ENCODE measurements around the gene AKT1S1. TPM values are rescaled to one million over a fixed set of nuclear protein-coding genes. Genes with fewer than 3 reads are reported as not detected.
A peak's percentile ranks its signal among the peaks of the same experiment; 100 is the strongest.

AKT1S1 gene
- total and polyA plus RNA-seq, 2 of the 13 experiments (the other 11 are each of a cell fraction or from before 2014, with no cell fraction given), result 13.5 to 27.8 TPM

DNA sequence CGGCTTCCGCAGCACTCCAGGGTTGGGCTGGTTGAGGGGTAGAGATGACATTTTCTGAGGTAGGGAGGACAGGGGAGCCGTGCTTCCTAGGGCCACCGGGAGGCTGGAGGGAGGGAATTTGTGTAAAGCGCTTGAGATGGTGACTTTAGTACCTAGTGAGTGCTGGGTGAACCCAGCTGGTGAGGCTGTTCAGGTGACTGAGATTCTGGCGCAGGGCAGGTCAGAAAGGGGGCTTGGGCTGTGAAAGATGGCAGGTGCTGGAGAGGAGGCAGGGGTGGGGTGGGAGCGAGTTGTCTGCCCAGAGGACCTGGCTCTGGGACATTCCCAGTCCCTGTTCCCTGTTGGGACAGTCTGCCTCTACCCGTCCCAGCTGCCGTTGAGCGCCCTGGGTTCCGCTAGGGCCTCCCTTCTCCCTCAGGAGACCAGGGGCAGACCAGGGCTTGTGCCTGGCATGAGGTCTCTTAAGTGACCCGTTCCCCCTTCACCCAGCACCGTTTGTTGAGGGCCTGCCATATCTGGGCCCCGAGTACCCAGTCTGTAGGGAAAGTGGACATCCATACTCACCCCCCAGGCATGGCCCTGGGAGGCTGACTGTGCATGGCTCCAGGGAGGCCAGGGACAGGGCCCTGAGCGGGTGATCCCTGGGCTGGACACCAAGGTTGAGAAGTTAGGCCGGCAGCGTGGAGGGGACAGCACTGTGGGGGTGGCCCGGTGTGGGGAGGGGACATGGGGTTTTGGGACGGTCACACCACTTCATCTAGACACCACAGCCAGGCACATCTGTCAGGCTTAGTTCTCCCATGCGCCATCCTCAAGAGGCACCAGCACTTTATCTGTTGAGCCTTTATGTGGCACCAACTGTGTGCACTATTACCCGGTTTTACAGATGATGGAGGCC lies 21.2 kb downstream of the AKT1S1 start (continued):
- TF ChIP-seq ZNF839 (CRISPR knock-in tag; IDR thresholded peaks at IDR 0.05; ENCODE audit: borderline replicate concordance) (no peak), ZKSCAN8 (CRISPR knock-in tag; IDR thresholded peaks at IDR 0.05; ENCODE audit: borderline replicate concordance) (peak; percentile 57; the same call in 1 of the 2 replicates), GPN1 (CRISPR knock-in tag; IDR thresholded peaks at IDR 0.05; ENCODE audit: borderline replicate concordance) (no peak), THYN1 (CRISPR knock-in tag; IDR thresholded peaks at IDR 0.05; ENCODE audit: borderline replicate concordance, low read depth) (no peak), EP300 (IDR thresholded peaks at IDR 0.05; ENCODE audit: low read depth in 2 of 2, low read length in 2 of 2) (no peak), EP300 (CRISPR knock-in tag; IDR thresholded peaks at IDR 0.05; ENCODE audit: borderline replicate concordance) (no peak)
- TF ChIP-seq, protein P1, sequence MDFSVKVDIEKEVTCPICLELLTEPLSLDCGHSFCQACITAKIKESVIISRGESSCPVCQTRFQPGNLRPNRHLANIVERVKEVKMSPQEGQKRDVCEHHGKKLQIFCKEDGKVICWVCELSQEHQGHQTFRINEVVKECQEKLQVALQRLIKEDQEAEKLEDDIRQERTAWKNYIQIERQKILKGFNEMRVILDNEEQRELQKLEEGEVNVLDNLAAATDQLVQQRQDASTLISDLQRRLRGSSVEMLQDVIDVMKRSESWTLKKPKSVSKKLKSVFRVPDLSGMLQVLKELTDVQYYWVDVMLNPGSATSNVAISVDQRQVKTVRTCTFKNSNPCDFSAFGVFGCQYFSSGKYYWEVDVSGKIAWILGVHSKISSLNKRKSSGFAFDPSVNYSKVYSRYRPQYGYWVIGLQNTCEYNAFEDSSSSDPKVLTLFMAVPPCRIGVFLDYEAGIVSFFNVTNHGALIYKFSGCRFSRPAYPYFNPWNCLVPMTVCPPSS (IDR thresholded peaks at IDR 0.05), result no peak

DNA sequence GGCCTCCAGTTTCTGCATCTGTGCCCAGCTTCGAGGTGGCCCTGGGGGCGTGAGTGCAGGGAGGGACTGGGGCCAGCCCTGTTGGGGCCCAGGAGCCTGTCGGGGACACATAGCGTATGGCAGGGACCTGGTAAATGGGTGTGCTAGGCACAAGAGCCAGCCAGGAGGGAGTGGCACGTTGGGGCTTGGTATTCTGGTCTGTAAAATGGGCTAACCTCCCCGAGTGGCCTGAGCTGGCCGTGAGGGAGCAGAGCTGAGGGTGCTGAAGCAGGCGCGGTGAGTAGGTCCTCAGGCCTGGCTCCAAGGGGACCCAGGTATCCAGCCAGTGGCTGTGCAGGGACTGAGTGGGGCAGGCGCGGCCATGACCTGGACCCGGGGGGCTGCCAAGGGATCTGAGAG lies 21.9 kb downstream of the AKT1S1 start:
- DNase-seq (ENCODE audit: low spot score) (no peak), FAIRE-seq (no peak), ATAC-seq (no peak)
- BruUV-seq (replicated peaks), result no TSS peak
- Histone ChIP-seq H3K9ac (ENCODE audit: insufficient read depth, low read depth, low read length) (no peak overlapping the region), H3K27ac (ENCODE audit: extremely low read length, insufficient read depth, low read length) (no peak overlapping the region), H3K79me2 (ENCODE audit: insufficient read depth, low read length) (peaks cover 24% of the 10 kb centered on the region), H2AFZ (ENCODE audit: low read length) (no peak overlapping the region), H3K36me3 (replicated peaks in 1 of 2; ENCODE audit: control insufficient read depth in 1 of 2, insufficient read depth in 2 of 2, low read length in 2 of 2) (peaks cover 37 to 57% of the 10 kb centered on the region in 2 experiments; a peak in 4 of 5 replicates), H3K4me3 (replicated peaks in 1 of 3; ENCODE audit: insufficient read depth in 1 of 3, low read depth in 2 of 3, low read length in 3 of 3) (no peak overlapping the region), H4K20me1 (ENCODE audit: insufficient read depth, low read length) (peaks cover 23% of the 10 kb centered on the region), H3K27me3 (ENCODE audit: control insufficient read depth in 1 of 2, insufficient read depth in 2 of 2, low read length in 2 of 2) (no peaks in the 10 kb centered on the region; a peak in 1 of 5 replicates), H3K4me2 (ENCODE audit: low read depth, low read length) (no peak overlapping the region), H3K9me3 (ENCODE audit: low read length) (no peaks in the 10 kb centered on the region), H3K4me1 (ENCODE audit: insufficient read depth, low read length) (peaks cover 21% of the 10 kb centered on the region)
- in situ Hi-C loops (cut with HindIII; ENCODE audit: extremely low pct_ligation_motif_present, low pct_unique_long_range_greater_than_20kb), result no loop called here
- TF ChIP-seq ZNF629 (CRISPR knock-in tag; conservative IDR thresholded peaks at IDR 0.05) (peak; percentile 74), AGO2 (optimal IDR thresholded peaks at IDR 0.05; ENCODE audit: low read depth, low read length) (peak; percentile 84), DMAP1 (CRISPR knock-in tag; IDR thresholded peaks at IDR 0.05) (no peak), POLR2AphosphoS5 (IDR thresholded peaks at IDR 0.05; ENCODE audit: low read depth, low read length) (peak; percentile 23; the same call in 1 of the 2 replicates), NFKBIZ (CRISPR knock-in tag; IDR thresholded peaks at IDR 0.05) (no peak), AGO1 (IDR thresholded peaks at IDR 0.05; ENCODE audit: low read depth, low read length, poor library complexity, severe bottlenecking) (peak; percentile 9)
- TF ChIP-seq, protein P2, sequence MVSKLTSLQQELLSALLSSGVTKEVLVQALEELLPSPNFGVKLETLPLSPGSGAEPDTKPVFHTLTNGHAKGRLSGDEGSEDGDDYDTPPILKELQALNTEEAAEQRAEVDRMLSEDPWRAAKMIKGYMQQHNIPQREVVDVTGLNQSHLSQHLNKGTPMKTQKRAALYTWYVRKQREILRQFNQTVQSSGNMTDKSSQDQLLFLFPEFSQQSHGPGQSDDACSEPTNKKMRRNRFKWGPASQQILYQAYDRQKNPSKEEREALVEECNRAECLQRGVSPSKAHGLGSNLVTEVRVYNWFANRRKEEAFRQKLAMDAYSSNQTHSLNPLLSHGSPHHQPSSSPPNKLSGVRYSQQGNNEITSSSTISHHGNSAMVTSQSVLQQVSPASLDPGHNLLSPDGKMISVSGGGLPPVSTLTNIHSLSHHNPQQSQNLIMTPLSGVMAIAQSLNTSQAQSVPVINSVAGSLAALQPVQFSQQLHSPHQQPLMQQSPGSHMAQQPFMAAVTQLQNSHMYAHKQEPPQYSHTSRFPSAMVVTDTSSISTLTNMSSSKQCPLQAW (CRISPR knock-in tag; IDR thresholded peaks at IDR 0.05), result no peak
- intact Hi-C loops (cut with micrococcal nuclease; ENCODE audit: unreplicated experiment), result no loop called here
- ChIA-PET CTCF (ENCODE audit: low intra/inter-chr PET ratio, low total read pairs) (no interaction called here), POLR2A (no interaction called here)
- 98% methylated on average over 10 of the region's 12 CpGs for WGBS (ENCODE audit: low lambda C conversion rate)
